ENCODE results near the gene BMAL1.

DNA sequence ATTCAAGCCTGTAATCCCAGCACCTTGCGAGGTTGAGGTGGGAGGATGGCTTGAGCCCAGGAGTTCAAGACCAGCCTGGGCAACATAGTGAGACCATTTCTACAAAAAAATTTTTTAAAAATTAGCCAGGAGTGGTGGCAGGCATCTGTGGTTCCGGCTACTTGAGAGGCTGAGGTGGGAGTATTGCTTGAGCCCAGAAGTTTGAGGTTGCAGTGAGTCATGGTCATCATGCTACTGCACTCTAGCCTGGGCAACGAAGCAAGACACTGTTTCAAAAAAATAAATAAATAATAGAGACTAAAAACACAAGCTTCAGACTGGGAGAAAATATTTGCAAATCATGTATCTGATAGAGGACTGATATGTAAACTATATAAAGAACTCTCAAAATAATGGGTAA is 152.2 kb downstream of the BMAL1 start:
- TF ChIP-seq, protein P1, sequence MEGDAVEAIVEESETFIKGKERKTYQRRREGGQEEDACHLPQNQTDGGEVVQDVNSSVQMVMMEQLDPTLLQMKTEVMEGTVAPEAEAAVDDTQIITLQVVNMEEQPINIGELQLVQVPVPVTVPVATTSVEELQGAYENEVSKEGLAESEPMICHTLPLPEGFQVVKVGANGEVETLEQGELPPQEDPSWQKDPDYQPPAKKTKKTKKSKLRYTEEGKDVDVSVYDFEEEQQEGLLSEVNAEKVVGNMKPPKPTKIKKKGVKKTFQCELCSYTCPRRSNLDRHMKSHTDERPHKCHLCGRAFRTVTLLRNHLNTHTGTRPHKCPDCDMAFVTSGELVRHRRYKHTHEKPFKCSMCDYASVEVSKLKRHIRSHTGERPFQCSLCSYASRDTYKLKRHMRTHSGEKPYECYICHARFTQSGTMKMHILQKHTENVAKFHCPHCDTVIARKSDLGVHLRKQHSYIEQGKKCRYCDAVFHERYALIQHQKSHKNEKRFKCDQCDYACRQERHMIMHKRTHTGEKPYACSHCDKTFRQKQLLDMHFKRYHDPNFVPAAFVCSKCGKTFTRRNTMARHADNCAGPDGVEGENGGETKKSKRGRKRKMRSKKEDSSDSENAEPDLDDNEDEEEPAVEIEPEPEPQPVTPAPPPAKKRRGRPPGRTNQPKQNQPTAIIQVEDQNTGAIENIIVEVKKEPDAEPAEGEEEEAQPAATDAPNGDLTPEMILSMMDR (conservative IDR thresholded peaks at IDR 0.05; ENCODE audit: low read depth, low read length), result no peak
- TF ChIP-seq POLR2A (IDR thresholded peaks at IDR 0.05; ENCODE audit: low read depth, low read length), result no peak
- TF ChIP-seq FOS (IDR thresholded peaks at IDR 0.05; ENCODE audit: low read depth, low read length), result no peak
- no peak for TF ChIP-seq MXI1 (IDR thresholded peaks at IDR 0.05; ENCODE audit: borderline replicate concordance, low read depth, low read length)

All from IMR-90 (cell line).